Loucy (cell line): Measurements from ENCODE around the gene PNPLA2.

ENCODE experiments used
- EZH2phosphoT487 ChIP-seq: fragments of 200-600 bp; IDR thresholded peaks from 2 replicates; pipeline ENCODE4 v1.6.1; 2018; ENCODE audit warnings: antibody characterized with exemption, mild to moderate bottlenecking, moderate library complexity, borderline replicate concordance
- TF ChIP-seq, protein P1 (sequence below): fragments of 200-600 bp; sonication (generic); conservative IDR thresholded peaks from 2 replicates; pipeline ENCODE4 v1.5.1; 2014; ENCODE audit warnings: mild to moderate bottlenecking, antibody characterized with exemption, low read length

- TF ChIP-seq, protein P1, sequence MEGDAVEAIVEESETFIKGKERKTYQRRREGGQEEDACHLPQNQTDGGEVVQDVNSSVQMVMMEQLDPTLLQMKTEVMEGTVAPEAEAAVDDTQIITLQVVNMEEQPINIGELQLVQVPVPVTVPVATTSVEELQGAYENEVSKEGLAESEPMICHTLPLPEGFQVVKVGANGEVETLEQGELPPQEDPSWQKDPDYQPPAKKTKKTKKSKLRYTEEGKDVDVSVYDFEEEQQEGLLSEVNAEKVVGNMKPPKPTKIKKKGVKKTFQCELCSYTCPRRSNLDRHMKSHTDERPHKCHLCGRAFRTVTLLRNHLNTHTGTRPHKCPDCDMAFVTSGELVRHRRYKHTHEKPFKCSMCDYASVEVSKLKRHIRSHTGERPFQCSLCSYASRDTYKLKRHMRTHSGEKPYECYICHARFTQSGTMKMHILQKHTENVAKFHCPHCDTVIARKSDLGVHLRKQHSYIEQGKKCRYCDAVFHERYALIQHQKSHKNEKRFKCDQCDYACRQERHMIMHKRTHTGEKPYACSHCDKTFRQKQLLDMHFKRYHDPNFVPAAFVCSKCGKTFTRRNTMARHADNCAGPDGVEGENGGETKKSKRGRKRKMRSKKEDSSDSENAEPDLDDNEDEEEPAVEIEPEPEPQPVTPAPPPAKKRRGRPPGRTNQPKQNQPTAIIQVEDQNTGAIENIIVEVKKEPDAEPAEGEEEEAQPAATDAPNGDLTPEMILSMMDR, result no peak
- no peak for TF ChIP-seq EZH2phosphoT487
Measured at GRCh38 chr11:769887-770641, 48.6 kb upstream of the PNPLA2 start.
